Cardiac fibroblast (primary cell): ENCODE measurements around the gene CRYBG3.

Experiments used
- DNase-seq, 2 donors: peaks; one replicate each; pipeline versions ENCODE4 v3.0.0 to v3.0.0-alpha.2; 2010; ENCODE audit warnings: low read depth in 2 of 2
- H3K4me3 ChIP-seq, 2 donors: replicated peaks in 1 of 2; 1 replicate in 1 of 2; 2 replicates in 1 of 2; pipeline ENCODE4 v1.5.1; 2011; ENCODE audit warnings: low read depth in 2 of 2, low read length in 2 of 2, mild to moderate bottlenecking in 2 of 2, moderate library complexity in 1 of 2
- CTCF ChIP-seq: IDR thresholded peaks from one replicate; pipeline ENCODE4 v1.5.1; 2011; ENCODE audit warnings: low read depth, mild to moderate bottlenecking, low read length, inconsistent platforms

CRYBG3 gene

GRCh38 chr3:97848779-97849178 is 27.0 kb downstream of the CRYBG3 start:
- no peak for DNase-seq
- H3K4me3 ChIP-seq: no peak overlapping the region
- TF ChIP-seq CTCF: no peak

GRCh38 chr3:97857401-97857800 is 35.6 kb downstream of the CRYBG3 start:
- no peak for DNase-seq
- no peak for TF ChIP-seq CTCF
- no peak overlapping the region for H3K4me3 ChIP-seq

GRCh38 chr3:97860364-97860763 is 38.6 kb downstream of the CRYBG3 start:
- no peak for DNase-seq
- H3K4me3 ChIP-seq: no peak overlapping the region
- no peak for TF ChIP-seq CTCF

DNA sequence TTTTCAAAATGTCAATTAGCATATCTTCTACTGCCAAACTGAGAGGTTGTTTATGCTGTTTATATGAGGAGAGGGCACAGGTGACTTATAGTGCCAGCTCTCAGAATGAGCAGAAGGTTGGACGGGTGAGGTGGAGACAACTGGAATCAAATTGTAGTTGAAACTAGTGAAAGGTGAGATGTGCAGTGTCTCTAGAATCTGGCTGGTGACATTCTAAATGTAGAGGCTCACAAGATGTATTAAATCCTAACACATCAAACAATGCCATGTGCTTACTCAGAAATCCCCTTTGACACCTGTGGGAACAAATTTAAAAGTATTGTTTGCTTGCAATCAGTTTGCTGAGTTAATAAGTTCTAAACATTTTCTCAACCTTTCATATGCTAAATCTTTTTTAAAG is 40.8 kb downstream of the CRYBG3 start:
- TF ChIP-seq CTCF: no peak
- no peak for DNase-seq
- H3K4me3 ChIP-seq: no peak overlapping the region

DNA sequence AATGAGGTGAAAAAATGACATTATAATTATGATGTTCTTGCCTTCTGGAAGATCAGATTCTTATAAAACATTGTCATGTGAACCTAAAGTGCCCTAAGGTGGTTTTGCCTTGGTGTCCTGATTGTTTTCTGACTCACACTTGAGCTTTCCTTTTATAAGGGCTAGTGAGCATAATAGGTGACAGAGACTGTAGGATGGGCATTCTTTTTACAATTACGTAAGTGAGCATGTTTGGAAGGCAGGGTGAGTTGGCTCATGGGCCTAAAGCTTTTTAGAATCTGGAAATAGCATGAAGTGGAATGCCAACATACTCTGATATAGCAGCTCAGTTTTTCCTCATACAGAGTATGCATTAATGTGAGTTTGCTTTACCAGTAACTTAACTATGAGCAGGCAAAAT is 41.2 kb downstream of the CRYBG3 start:
- TF ChIP-seq CTCF: no peak
- no peak overlapping the region for H3K4me3 ChIP-seq
- DNase-seq: peak; percentile 4 to 41

- no peak for TF ChIP-seq CTCF
- no peak overlapping the region for H3K4me3 ChIP-seq
- no peak for DNase-seq
These were observed 42.0 kb downstream of the CRYBG3 start for GRCh38 chr3:97863775-97864174.

DNA sequence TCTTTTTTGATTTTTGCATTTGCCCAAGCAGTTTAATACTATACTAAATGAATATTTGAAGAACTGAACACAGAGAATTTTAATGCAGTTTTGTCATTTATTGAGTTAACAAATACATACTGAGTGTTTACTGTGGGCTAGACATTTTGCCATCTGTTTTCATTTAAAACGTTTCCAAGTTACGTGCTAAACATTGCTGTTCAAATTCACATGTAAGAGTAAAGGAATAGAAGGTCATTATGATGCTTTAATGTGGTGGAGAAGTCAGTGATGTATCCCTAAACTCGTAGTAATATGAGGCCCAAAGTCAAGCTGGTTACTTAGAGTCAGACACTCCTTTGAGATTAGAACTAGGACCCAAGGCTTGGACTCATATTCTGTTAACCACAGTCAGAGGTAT is 49.4 kb downstream of the CRYBG3 start:
- DNase-seq: peak; percentile 9 to 17
- TF ChIP-seq CTCF: no peak
- no peak overlapping the region for H3K4me3 ChIP-seq
